Smooth muscle cell (in vitro differentiated cells): ENCODE data around the gene C1QTNF8. TPM values are rescaled to one million over a fixed set of nuclear protein-coding genes. Genes with fewer than 3 reads are reported as not detected.

Experiments used
- DNase-seq: peaks from one replicate; lab custom pipeline; 2025; ENCODE audit not compliant: unreplicated experiment; lab: John Stamatoyannopoulos, UW
- H2AFZ ChIP-seq: fragments of 200-600 bp; sonication (generic); 2 replicates; pipeline ENCODE4 v1.6.0; 2016; ENCODE audit warnings: antibody characterized with exemption, low read depth, mild to moderate bottlenecking
- H3F3A ChIP-seq: fragments of 200-600 bp; sonication (generic); 2 replicates; pipeline ENCODE4 v1.6.0; 2017; ENCODE audit warnings: antibody characterized with exemption, low read depth
- H3K27ac ChIP-seq: fragments of 200-600 bp; sonication (generic); 2 replicates; pipeline ENCODE4 v1.5.1; 2016; ENCODE audit warnings: low read depth, mild to moderate bottlenecking
- H3K27me3 ChIP-seq: fragments of 200-600 bp; sonication (generic); 2 replicates; pipeline ENCODE4 v1.6.1; 2016; ENCODE audit warnings: low read depth, mild to moderate bottlenecking
- H3K36me3 ChIP-seq: fragments of 200-600 bp; sonication (generic); 2 replicates; pipeline ENCODE4 v1.5.1; 2016; ENCODE audit warnings: low read depth
- H3K4me1 ChIP-seq: fragments of 200-600 bp; sonication (generic); 2 replicates; pipeline ENCODE4 v1.5.1; 2016; ENCODE audit warnings: low read depth
- H3K4me2 ChIP-seq: fragments of 200-600 bp; sonication (generic); 2 replicates; pipeline ENCODE4 v1.6.0; 2016; ENCODE audit warnings: mild to moderate bottlenecking
- H3K4me3 ChIP-seq: fragments of 200-600 bp; sonication (generic); 2 replicates; pipeline ENCODE4 v1.5.1; 2016; ENCODE audit warnings: mild to moderate bottlenecking
- H3K79me2 ChIP-seq: fragments of 200-600 bp; sonication (generic); 2 replicates; pipeline ENCODE4 v1.6.0; 2016; ENCODE audit warnings: low read depth, mild to moderate bottlenecking
- H3K9ac ChIP-seq: fragments of 200-600 bp; sonication (generic); 2 replicates; pipeline ENCODE4 v1.6.0; 2016; ENCODE audit warnings: low read depth
- H3K9me3 ChIP-seq: fragments of 200-600 bp; sonication (generic); replicated peaks from 2 replicates; pipeline ENCODE4 v1.5.1; 2016; ENCODE audit warnings: low read depth
- H4K20me1 ChIP-seq: fragments of 200-600 bp; sonication (generic); 2 replicates; pipeline ENCODE4 v1.6.0; 2016; ENCODE audit warnings: low read depth
- CTCF ChIP-seq: fragments of 200-600 bp; sonication (generic); IDR thresholded peaks from 2 replicates; pipeline ENCODE4 v1.5.1; 2017; ENCODE audit warnings: borderline replicate concordance, mild to moderate bottlenecking, antibody characterized with exemption; ENCODE audit not compliant: insufficient read depth, poor library complexity, severe bottlenecking
- WGBS: methylation state at CpG from one replicate; pipeline ENCODE4 v1.1.7; 2016; ENCODE audit warnings: low lambda C conversion rate; 5-methylcytosine and 5-hydroxymethylcytosine counted together
- polyA plus RNA-seq: library from polyadenylated mRNA; unstranded; fragments of >200 nt; fragmentation: Nextera tagmentation; extraction: Ambion mirVana; gene quantifications from 2 replicates; pipeline ENCODE4 v1.2.1, GENCODE V29; 2016
- total RNA-seq: library from RNA; depleted of rRNA; stranded (reverse); fragments of >200 nt; gene quantifications from 2 replicates; pipeline ENCODE4 v1.2.3, GENCODE V29; 2014

C1QTNF8 gene
- total and polyA plus RNA-seq, 2 experiments from 2014 or later, result not detected

GRCh38 chr16:1095450-1096168 lies 435 bp downstream of the C1QTNF8 start:
- Histone ChIP-seq H3K4me3 (no peak overlapping the region), H3K27ac (no peak overlapping the region), H3K9ac (no peak overlapping the region), H3F3A (no peaks in the 10 kb centered on the region), H3K4me1 (peaks cover 12% of the 10 kb centered on the region), H3K79me2 (no peaks in the 10 kb centered on the region), H4K20me1 (no peaks in the 10 kb centered on the region), H3K27me3 (no peaks in the 10 kb centered on the region), H3K9me3 (no peaks in the 10 kb centered on the region), H2AFZ (no peak overlapping the region), H3K36me3 (no peaks in the 10 kb centered on the region), H3K4me2 (no peak overlapping the region)
- WGBS, result 84% methylated on average over 16 of the region's 16 CpGs
- no peak for TF ChIP-seq CTCF
- no peak for DNase-seq

DNA sequence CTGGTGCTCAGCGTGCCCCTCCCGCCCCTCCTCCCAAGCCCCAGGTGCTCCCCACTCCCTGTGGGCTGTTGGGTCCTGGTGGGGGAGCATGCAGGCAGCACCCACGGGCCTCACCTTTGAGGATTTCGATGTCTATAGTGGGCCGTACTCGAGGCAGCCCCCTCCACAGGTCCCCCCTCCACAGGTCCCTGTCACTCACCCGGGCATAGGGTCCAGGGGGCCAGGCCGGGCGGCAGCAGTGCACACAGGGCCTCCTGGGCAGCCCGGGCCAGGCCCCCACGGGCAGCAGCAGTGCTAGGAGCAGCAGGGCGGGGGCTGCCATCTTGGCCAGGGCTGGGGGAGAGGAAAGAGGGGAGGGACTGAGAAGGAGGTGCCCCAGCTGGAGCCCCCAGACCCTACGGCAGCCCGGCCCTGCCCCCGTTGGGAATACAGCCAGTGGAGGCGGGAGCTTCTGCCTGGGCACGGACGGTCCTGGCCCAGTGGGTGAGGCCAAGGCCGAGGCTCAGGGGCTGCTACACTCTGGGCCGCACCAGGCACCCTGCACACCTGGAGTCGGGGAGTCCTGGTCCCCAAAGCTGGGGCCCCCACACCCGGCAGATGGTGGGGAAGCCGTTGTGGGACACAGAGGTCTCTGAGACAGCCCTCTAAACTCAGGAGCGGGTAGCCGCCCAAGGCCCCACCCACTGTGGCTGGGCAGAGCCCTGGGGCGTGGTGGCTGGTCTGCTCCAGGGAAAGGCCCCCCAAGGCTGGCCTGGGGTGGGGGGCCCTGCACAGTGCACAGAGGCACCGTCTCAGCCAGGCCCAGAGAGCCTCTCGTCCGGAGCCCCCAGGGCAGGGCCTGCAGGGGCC lies 1.2 kb downstream of the C1QTNF8 start:
- Histone ChIP-seq H2AFZ (no peak overlapping the region), H3K36me3 (no peaks in the 10 kb centered on the region), H3K27me3 (no peaks in the 10 kb centered on the region), H3F3A (no peaks in the 10 kb centered on the region), H3K79me2 (no peaks in the 10 kb centered on the region), H3K4me3 (no peak overlapping the region), H3K27ac (no peak overlapping the region), H4K20me1 (no peaks in the 10 kb centered on the region), H3K9ac (no peak overlapping the region), H3K9me3 (no peaks in the 10 kb centered on the region), H3K4me1 (peaks cover 12% of the 10 kb centered on the region), H3K4me2 (no peak overlapping the region)
- WGBS, result 89% methylated on average over 22 of the region's 29 CpGs
- no peak for DNase-seq
- no peak for TF ChIP-seq CTCF

DNA sequence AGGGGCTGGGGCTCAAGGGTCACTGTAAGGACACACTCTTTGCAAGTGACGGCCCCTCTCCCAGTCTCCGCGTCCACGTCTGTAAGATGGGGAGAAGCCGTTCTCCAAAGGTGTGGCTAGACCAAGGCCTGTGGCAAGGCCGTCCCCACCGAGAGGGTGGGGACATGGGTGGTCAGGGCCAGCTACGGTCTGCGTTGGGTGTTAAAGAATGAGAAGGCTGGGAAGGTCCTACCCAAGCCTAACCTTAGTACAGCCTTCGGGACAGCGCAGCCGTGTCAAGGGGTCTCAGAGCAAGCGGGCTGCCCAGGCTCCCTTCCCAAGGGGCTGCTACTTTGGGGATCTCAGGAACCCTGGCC lies 1.9 kb downstream of the C1QTNF8 start:
- no peak overlapping the region for H3K4me2 ChIP-seq

More for the DNA sequence above, 1.9 kb downstream of the C1QTNF8 start:
- Histone ChIP-seq H3K36me3 (no peaks in the 10 kb centered on the region), H3K9me3 (no peaks in the 10 kb centered on the region), H3K9ac (no peak overlapping the region), H3F3A (no peaks in the 10 kb centered on the region), H4K20me1 (no peaks in the 10 kb centered on the region), H3K27me3 (no peaks in the 10 kb centered on the region), H3K27ac (no peak overlapping the region), H3K4me1 (peaks cover 11% of the 10 kb centered on the region), H3K79me2 (no peaks in the 10 kb centered on the region), H2AFZ (no peak overlapping the region), H3K4me3 (no peak overlapping the region)
- no peak for TF ChIP-seq CTCF
- DNase-seq, result no peak
- 75% methylated on average over 13 of the region's 13 CpGs for WGBS
